MM.1S (cell line): ENCODE data around the gene INO80D.

Experiments
- DNase-seq: peaks from one replicate; pipeline ENCODE4 v3.0.0-alpha.2; 2015
- H2AFZ ChIP-seq: fragments of 300-600 bp; sonication (generic); 2 replicates; pipeline ENCODE4 v1.6.0; 2016; ENCODE audit warnings: antibody characterized with exemption, low read length
- H3F3A ChIP-seq: fragments of 300-600 bp; sonication (generic); 2 replicates; pipeline ENCODE4 v1.6.1; 2016; ENCODE audit warnings: mild to moderate bottlenecking, antibody characterized with exemption, low read length, moderate library complexity, mixed read lengths; ENCODE audit not compliant: insufficient read depth
- H3K27ac ChIP-seq: fragments of 300-600 bp; sonication (generic); 2 replicates; pipeline ENCODE4 v1.5.1; 2016; ENCODE audit warnings: mild to moderate bottlenecking, low read length
- H3K27me3 ChIP-seq: fragments of 300-600 bp; sonication (generic); replicated peaks from 2 replicates; pipeline ENCODE4 v1.6.0; 2016; ENCODE audit warnings: low read length; ENCODE audit not compliant: insufficient read depth
- H3K36me3 ChIP-seq: fragments of 300-600 bp; sonication (generic); replicated peaks from 2 replicates; pipeline ENCODE4 v1.6.1; 2016; ENCODE audit warnings: mild to moderate bottlenecking, low read length, mixed read lengths; ENCODE audit not compliant: insufficient read depth
- H3K4me1 ChIP-seq: fragments of 300-600 bp; sonication (generic); 2 replicates; pipeline ENCODE4 v1.6.1; 2016; ENCODE audit warnings: low read length, mixed read lengths
- H3K4me2 ChIP-seq: fragments of 300-600 bp; sonication (generic); 2 replicates; pipeline ENCODE4 v1.6.0; 2016; ENCODE audit warnings: low read depth, low read length
- H3K4me3 ChIP-seq: fragments of 300-600 bp; sonication (generic); 2 replicates; pipeline ENCODE4 v1.5.1; 2016; ENCODE audit warnings: low read length, mixed read lengths
- H3K79me2 ChIP-seq: fragments of 300-600 bp; sonication (generic); 2 replicates; pipeline ENCODE4 v1.6.1; 2016; ENCODE audit warnings: mixed run types, low read length, mixed read lengths
- H3K9ac ChIP-seq: fragments of 300-600 bp; sonication (generic); 2 replicates; pipeline ENCODE4 v1.6.1; 2016; ENCODE audit warnings: low read length, mixed read lengths
- H3K9me2 ChIP-seq: fragments of 300-600 bp; sonication (generic); replicated peaks from 2 replicates; pipeline ENCODE4 v1.6.1; 2016; ENCODE audit warnings: mild to moderate bottlenecking, low read length, mixed read lengths; ENCODE audit not compliant: insufficient read depth
- H3K9me3 ChIP-seq: fragments of 300-600 bp; sonication (generic); replicated peaks from 2 replicates; pipeline ENCODE4 v1.6.1; 2016; ENCODE audit warnings: mild to moderate bottlenecking, low read length, mixed read lengths; ENCODE audit not compliant: insufficient read depth
- H4K20me1 ChIP-seq: fragments of 300-600 bp; sonication (generic); 2 replicates; pipeline ENCODE4 v1.6.1; 2016; ENCODE audit warnings: mild to moderate bottlenecking, low read length, moderate library complexity, mixed read lengths; ENCODE audit not compliant: insufficient read depth
- CTCF ChIP-seq: fragments of 300-600 bp; sonication (generic); IDR thresholded peaks from 2 replicates; pipeline ENCODE4 v1.5.1; 2016; ENCODE audit warnings: antibody characterized with exemption, low read length, mixed read lengths
- EZH2 ChIP-seq: fragments of 300-600 bp; sonication (generic); optimal IDR thresholded peaks from 2 replicates; pipeline ENCODE3; 2017; ENCODE audit warnings: low read depth, mild to moderate bottlenecking, antibody characterized with exemption, low read length, mixed read lengths
- EZH2phosphoT487 ChIP-seq: fragments of 300-600 bp; sonication (generic); IDR thresholded peaks from 2 replicates; pipeline ENCODE4 v1.6.1; 2018; ENCODE audit warnings: antibody characterized with exemption, low read length

INO80D gene

DNA sequence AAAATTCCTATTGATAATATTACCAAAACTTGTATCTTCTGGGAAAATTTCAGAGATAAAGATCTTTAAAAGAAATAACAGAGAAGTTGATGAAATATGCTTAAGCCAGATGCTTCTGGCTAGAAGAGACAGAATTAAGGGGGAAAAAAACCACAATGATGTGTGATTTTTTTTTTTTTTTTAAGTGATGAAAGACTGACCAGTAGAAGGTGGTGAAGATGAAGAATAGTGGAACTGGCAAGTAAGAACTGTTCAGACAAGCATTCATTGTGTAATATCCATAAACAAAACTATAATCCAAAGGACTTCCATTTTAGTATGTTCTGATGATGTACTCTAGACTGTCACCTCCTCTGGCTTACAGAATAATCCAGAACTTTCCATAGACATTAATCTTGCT, 89.8 kb downstream of the INO80D start:
- Histone ChIP-seq H3K36me3 (no peaks in the 10 kb centered on the region; the same call in 1 of the 2 replicates), H3K4me2 (no peak overlapping the region), H3K79me2 (no peaks in the 10 kb centered on the region), H3K9me2 (no peaks in the 10 kb centered on the region), H4K20me1 (no peaks in the 10 kb centered on the region), H3K9ac (no peak overlapping the region), H3K4me1 (no peaks in the 10 kb centered on the region), H3F3A (no peaks in the 10 kb centered on the region), H3K27me3 (no peaks in the 10 kb centered on the region), H3K4me3 (no peak overlapping the region), H3K9me3 (no peaks in the 10 kb centered on the region), H2AFZ (no peak overlapping the region), H3K27ac (no peak overlapping the region)
- TF ChIP-seq CTCF, result no peak
- no peak for TF ChIP-seq EZH2
- no peak for TF ChIP-seq EZH2phosphoT487
- DNase-seq, result no peak

GRCh38 chr2:205995260-205995659, 90.7 kb downstream of the INO80D start:
- TF ChIP-seq EZH2 (no peak), EZH2phosphoT487 (no peak), CTCF (no peak)
- no peaks in the 10 kb centered on the region for H3K9me3 ChIP-seq

GRCh38 chr2:205994344-205994743, 91.6 kb downstream of the INO80D start:
- TF ChIP-seq EZH2phosphoT487, result no peak
- TF ChIP-seq CTCF, result no peak
- no peak for TF ChIP-seq EZH2

More at GRCh38 chr2:205995260-205995659, 90.7 kb downstream of the INO80D start:
- no peaks in the 10 kb centered on the region for H3K79me2 ChIP-seq
- no peaks in the 10 kb centered on the region for H3F3A ChIP-seq
- H3K4me2 ChIP-seq, result no peak overlapping the region
- no peak overlapping the region for H3K9ac ChIP-seq
- H3K27me3 ChIP-seq, result no peaks in the 10 kb centered on the region
- no peak overlapping the region for H3K4me3 ChIP-seq
- no peaks in the 10 kb centered on the region for H3K9me2 ChIP-seq
- no peaks in the 10 kb centered on the region for H3K4me1 ChIP-seq
- no peak overlapping the region for H3K27ac ChIP-seq
- no peaks in the 10 kb centered on the region for H4K20me1 ChIP-seq
- no peak for DNase-seq
- no peaks in the 10 kb centered on the region; the same call in 1 of the 2 replicates for H3K36me3 ChIP-seq
- H2AFZ ChIP-seq, result no peak overlapping the region

GRCh38 chr2:205990104-205990503, 95.9 kb downstream of the INO80D start:
- Histone ChIP-seq H3K27me3 (no peaks in the 10 kb centered on the region), H2AFZ (no peak overlapping the region), H3K27ac (no peak overlapping the region), H3K36me3 (no peaks in the 10 kb centered on the region), H3K9ac (no peak overlapping the region), H3K9me2 (no peaks in the 10 kb centered on the region), H3K9me3 (no peaks in the 10 kb centered on the region), H4K20me1 (no peaks in the 10 kb centered on the region), H3K4me3 (no peak overlapping the region), H3K4me1 (no peaks in the 10 kb centered on the region), H3K4me2 (no peak overlapping the region), H3K79me2 (no peaks in the 10 kb centered on the region), H3F3A (peaks cover 7% of the 10 kb centered on the region; the same call in 1 of the 2 replicates)
- no peak for DNase-seq
- TF ChIP-seq CTCF, result no peak
- no peak for TF ChIP-seq EZH2phosphoT487
- no peak for TF ChIP-seq EZH2

More at GRCh38 chr2:205994344-205994743, 91.6 kb downstream of the INO80D start:
- H3K79me2 ChIP-seq, result no peaks in the 10 kb centered on the region
- no peaks in the 10 kb centered on the region for H3K9me2 ChIP-seq
- H3K4me2 ChIP-seq, result no peak overlapping the region
- no peak overlapping the region for H3K9ac ChIP-seq
- H3K4me3 ChIP-seq, result no peak overlapping the region
- no peaks in the 10 kb centered on the region for H3K27me3 ChIP-seq
- no peak for DNase-seq
- H3F3A ChIP-seq, result no peaks in the 10 kb centered on the region
- no peaks in the 10 kb centered on the region for H3K4me1 ChIP-seq
- no peaks in the 10 kb centered on the region for H4K20me1 ChIP-seq
- no peaks in the 10 kb centered on the region; the same call in 1 of the 2 replicates for H3K36me3 ChIP-seq
- no peaks in the 10 kb centered on the region for H3K9me3 ChIP-seq
- H2AFZ ChIP-seq, result no peak overlapping the region
- H3K27ac ChIP-seq, result no peak overlapping the region
